Measurements from ENCODE around the gene ARHGAP8. TPM values are rescaled to one million over a fixed set of nuclear protein-coding genes. Genes with fewer than 3 reads are reported as not detected.
A peak's percentile ranks its signal among the peaks of the same experiment; 100 is the strongest.
"Not testable (repeated sequence)": the region's sequence is repeated elsewhere in the genome, so short reads cannot be mapped to it uniquely, and the experiment has no call there.

The ARHGAP8 gene
- total RNA-seq, 2 donors from 2014 or later: 0.32 to 0.89 TPM

DNA sequence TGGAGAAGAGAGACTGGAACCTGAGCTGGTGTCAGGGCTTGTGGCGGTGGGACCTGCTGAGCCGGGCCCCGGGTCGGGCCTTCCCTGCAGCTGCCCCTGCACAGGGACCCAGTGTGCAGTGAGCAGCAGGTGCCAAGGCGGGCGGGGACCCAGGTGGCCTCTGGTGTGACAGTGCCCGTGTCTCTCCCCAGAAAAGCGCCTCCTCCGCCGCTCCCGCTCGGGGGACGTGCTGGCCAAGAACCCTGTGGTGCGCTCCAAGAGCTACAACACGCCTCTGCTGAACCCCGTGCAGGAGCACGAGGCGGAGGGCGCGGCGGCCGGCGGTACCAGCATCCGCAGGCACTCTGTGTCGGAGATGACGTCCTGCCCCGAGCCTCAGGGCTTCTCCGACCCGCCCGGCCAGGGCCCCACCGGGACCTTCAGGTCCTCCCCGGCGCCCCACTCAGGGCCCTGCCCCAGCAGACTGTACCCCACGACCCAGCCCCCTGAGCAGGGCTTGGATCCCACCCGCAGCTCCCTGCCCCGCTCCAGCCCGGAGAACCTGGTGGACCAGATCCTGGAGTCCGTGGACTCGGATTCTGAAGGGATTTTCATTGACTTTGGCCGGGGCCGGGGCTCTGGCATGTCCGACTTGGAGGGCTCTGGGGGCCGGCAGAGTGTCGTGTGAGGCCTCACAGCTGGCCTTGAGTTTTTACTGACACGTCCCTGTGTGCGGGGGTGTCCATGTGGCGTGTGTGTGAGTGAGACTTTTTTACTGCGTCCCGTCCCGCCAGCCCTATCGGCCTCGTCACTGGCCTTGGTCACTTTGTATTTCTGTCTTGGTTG, 15.6 kb upstream of the ARHGAP8 start:
- ATAC-seq: peak; percentile 7 to 39
- DNase-seq: peak; percentile 33
- intact Hi-C loops (cut with DNase I): loop anchor here in 1 of 2 donors (5.0 kb wide), 1 partner anchor 39 kb away; no protein-coding TSS in a partner anchor

DNA sequence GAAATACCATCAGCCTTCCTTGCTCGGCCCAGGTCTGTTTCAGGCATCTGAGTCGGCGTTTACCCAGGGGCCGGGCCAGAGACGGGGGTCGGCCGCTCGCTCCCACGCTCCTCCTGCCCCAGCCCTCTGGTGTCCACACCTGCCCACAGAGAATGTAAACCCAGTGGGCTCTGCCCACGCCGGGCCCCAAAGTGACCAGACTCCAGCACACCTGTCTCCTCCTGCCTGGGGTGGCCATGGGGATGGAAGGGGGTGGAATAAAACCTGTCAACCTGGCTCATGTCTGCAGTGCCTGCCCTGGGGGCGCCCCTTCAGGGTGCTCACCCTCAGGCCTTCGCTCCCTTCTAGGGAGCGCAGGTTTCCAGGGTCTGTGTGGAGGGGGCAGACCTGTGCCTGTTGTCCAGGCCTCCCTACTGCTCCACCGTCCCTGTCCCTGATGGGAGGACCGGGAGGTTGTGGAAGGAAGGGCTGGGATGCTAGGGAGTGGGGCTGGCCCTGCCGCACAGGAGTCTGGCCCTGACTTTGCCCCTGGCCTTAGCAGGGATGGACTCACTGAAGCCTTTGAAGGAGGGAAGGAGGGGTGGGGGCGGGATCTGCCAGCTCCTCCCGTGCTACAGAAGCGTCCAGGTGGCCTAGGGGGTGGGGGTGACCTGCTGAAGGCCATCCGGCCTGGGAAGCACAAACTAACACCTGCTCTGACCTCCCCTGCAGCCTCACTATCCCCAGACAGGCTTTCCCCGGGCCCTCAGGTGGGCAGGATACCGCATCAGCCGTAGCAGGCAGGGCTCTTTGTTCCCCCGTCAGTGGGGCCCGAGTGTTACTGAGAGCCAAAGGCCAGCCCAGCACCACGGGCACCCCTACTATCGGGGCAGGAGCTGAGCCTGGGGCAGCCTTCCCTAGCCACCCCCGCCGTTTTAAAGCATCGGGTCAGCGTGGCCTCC, 14.7 kb upstream of the ARHGAP8 start:
- intact Hi-C loops (cut with DNase I): loop anchor here in 1 of 2 donors (5.0 kb wide), 1 partner anchor 40 kb away; no protein-coding TSS in a partner anchor
- no peak for ATAC-seq
- DNase-seq: no peak

DNA sequence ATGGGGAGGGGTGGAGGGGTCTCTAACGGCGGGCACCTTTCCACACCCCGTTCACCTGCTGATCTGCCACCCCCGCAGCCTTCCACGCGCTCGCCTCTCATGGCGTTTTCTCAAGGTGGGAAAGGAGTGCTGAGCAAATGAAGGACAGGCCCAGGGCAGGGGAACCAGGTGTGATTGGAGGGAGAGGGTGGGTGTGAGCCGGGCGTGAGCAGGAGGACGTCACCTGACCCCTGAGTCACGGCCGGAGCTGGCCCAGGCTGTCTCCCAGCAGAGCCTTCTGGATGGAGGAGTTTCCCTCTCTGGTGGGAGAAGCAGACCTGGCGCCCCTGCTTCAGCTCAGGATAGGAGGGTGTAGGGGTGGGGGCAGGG, 14.0 kb upstream of the ARHGAP8 start:
- DNase-seq: no peak
- peak in 1 of 2 donors; percentile 73 for ATAC-seq
- intact Hi-C loops (cut with DNase I): loop anchor here in 1 of 2 donors (5.0 kb wide), 1 partner anchor 41 kb away; no protein-coding TSS in a partner anchor

DNA sequence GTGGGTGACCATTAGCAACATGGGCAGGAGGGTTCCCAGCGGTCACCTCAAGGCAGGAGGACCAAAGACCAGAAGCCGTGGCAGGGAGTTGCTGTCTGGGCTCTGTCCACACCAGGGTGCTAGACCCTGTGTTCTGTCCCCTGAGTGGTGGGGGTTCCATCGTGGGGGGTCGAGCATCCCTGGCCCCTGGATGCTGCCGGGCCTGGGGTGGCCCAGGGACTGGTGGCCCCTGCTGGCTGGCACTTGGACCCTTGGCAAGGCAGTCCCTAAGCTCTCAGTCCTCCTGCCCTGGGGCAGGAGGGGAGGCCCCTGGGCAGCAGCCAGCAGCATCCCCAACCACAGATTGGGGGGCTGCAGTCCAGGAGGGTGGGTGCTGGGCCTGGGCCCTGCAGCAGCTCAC, 13.4 kb upstream of the ARHGAP8 start:
- intact Hi-C loops (cut with DNase I): loop anchor here in 1 of 2 donors (5.0 kb wide), 1 partner anchor 42 kb away; no protein-coding TSS in a partner anchor
- ATAC-seq: no peak
- no peak for DNase-seq

DNA sequence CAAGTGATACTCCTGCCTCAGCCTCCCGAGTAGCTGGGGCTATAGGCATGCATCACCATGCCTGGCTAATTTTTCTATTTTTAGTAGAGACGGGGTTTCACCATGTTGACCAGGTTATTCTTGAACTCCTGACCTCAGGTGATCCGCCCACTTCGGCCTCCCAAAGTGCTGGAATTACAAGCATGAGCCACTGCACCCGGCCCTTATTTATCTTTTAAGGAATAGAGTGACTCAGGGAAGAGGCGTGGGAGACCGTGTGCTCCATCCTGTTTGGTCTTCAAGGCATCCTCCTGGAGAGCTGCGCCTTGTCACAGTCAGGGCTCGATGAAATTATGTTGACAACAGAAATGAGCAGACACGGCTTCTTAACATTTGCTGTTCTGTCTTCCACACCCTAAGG, 12.7 kb upstream of the ARHGAP8 start:
- not testable (repeated sequence) for DNase-seq, ATAC-seq
- intact Hi-C loops (cut with DNase I): loop anchor here in 1 of 2 donors (5.0 kb wide), 1 partner anchor 42 kb away; no protein-coding TSS in a partner anchor

DNA sequence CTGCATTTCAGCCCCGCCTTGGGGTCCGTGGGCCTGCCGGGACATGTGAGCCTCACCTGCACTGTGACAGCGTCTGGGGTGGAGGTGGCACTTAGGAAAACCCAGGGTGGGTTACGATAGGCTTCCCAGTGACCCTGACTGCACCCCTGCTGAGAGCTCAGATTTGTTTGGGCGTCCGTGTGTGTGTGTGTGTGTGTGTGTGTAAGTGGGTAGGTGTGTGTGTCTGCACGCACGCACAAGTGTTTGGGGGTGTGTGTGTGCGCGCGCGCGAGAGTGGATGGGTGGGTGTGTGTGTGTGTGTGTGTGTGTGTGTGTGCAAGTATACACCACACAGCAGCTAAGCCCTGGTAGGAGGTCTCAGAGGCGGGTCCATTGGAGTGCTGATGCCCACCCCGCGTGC, 12.1 kb upstream of the ARHGAP8 start:
- DNase-seq: no peak
- no peak for ATAC-seq
- intact Hi-C loops (cut with DNase I): no loop called here

DNA sequence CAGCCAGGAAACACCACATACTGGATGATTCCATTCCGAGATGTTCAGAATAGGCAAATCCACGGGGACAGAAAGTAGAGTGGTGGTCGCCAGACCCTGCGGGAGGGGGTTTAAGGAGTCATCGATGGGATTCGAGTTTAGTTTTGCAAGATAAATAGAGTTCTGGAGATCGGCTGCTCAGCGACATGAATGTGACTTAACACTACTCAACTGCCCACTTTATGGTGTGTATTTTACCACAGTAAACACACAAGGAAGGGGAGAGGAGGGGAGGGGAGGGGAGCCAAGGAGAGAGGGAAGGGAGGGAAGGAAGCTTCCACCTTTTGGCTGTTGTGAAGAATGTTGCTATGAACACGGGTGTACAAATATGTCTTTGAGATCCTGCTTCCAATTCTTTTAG, 10.4 kb upstream of the ARHGAP8 start:
- DNase-seq: no peak
- intact Hi-C loops (cut with DNase I): no loop called here

DNA sequence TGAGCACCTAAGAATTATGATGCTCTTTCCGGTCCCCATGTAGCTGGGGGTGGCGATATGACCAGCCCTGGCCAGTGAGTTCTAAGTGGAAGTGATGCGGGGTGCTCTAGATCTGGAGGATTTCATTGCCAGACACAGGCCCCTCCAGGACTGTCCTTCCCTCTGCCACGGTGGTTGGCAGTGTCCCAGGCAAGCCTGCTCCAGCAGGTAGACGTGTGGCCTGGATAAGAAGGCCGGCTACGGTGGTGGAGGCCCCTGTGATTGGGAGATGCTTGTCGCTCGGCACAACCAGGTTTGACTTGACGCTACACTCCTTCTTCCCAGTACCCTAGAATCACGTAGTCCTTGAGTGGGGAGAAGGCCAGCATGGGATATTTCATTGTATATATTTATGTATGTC, 9.1 kb upstream of the ARHGAP8 start:
- ATAC-seq: no peak
- intact Hi-C loops (cut with DNase I): no loop called here
- DNase-seq: no peak

More for the DNA sequence above, 10.4 kb upstream of the ARHGAP8 start:
- ATAC-seq: no peak

DNA sequence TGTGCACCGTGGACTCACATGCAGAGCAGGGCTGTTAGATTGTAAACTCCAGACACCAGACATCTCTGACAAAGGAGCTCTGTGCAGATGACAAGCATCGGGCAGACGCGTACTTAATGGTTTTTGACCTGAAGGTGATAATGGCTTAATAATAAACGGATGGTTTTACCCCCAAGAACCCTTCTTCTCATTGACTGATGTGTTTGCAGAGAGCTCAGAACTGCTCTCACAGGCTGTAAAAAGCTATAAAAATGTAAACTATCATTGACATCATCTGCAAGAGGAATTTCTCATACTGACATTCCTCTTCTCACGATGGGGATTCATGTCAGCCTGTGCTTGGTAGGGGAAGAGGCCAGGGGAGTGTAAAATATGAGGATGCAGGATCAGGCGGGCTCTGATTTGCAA, 8.6 kb upstream of the ARHGAP8 start:
- intact Hi-C loops (cut with DNase I): no loop called here

DNA sequence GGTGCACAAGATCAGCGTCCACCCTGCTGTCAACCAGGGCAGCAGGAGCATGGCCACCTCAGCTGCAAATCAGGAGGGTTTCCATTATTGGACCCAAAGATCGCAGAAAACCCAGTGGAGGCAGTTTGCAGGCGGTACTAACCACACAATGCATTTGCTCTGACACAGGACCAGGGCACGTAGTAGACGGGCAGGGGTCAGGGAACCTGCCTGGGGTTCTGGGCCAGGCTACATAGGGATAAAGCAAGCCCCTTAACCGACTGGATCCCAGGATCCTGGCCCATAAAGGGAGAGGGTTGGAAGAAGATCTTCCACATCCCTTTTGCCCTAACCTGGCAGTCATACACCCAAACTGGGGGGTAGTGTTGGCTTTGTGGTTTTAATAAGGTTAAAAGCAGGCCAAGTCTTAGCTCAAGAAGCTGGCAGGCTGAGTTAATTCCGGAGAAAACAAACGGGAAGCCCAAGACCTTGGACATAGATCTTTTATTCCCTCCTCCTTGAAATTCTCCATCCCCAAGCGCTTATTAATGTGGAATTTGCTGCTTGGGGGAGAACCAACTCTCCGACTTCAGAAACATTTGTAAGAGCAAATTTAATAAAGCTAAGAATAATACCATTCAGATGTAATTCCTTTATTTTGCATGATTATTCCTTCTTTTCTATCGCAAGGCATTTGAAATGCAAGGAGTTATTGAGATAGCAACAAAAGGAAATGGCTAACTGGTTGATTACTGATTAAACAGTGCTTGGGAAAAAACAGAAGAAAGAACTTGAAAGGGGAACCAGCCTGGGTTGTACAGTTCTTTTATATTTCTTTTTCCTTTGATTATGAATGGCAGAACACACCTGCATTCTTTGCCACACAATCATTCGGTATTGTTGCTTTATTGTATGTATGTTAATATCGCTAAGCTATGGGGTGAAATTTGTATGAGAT, 6.3 kb upstream of the ARHGAP8 start:
- ATAC-seq: no peak
- no peak for DNase-seq
- intact Hi-C loops (cut with DNase I): no loop called here

More for the DNA sequence above, 8.6 kb upstream of the ARHGAP8 start:
- DNase-seq (no peak), ATAC-seq (no peak)

DNA sequence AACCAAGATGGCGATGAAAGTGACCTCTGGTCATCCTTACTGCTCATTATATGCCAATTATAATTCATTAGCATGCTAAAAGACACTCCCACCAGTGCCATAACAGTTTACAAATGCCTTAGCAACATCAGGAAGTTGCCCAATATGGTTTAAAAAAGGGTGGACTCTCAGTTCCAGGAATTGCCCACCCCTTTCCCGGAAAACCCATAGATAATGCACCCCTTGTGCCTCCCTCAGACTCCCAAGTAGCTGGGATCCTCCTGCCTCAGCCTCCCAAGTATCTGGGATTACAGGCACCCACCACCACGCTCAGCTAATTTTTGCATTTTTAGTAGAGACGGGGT, 4.6 kb upstream of the ARHGAP8 start:
- intact Hi-C loops (cut with DNase I); DNase-seq; ATAC-seq: not testable (repeated sequence)

DNA sequence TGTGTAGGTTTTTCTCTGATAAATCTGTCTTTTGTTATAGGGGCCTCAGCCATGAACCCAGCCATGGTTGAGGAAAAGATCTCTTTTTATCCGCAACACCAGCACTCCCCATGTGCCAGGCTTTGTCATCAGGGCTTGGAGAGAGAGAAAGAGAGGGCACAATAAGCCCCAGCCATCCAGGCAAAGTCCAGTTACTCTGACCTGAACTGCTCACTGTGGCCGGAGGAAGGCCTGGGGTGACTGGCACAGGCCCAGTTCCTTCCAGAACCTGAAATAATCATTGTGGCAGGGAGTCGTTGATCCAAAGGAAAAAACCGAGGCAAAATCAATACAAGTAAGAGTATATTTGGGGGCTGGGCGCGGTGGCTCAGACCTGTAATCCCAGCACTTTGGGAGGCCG, 3.9 kb upstream of the ARHGAP8 start:
- ATAC-seq (no peak), DNase-seq (no peak)
- intact Hi-C loops (cut with DNase I): no loop called here

DNA sequence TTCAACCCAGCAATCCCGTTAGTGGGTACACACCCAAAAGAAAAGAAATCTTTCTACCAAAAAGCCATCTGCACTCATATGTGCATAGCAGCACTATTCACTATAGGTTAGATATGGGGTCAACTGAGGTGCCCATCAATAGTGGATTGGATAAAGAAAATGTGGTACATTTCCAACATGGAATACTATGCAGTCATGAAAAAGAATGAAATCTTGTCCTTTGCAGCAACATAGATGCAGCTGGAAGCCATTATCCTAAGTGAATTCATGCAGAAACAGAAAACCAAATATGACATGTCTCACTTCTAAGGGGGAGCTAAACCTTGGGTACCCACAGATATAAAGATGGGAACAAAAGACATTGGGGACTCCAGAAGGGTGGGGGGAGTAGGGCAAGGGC, 1.9 kb upstream of the ARHGAP8 start:
- intact Hi-C loops (cut with DNase I): no loop called here
- DNase-seq (no peak), ATAC-seq (no peak)

DNA sequence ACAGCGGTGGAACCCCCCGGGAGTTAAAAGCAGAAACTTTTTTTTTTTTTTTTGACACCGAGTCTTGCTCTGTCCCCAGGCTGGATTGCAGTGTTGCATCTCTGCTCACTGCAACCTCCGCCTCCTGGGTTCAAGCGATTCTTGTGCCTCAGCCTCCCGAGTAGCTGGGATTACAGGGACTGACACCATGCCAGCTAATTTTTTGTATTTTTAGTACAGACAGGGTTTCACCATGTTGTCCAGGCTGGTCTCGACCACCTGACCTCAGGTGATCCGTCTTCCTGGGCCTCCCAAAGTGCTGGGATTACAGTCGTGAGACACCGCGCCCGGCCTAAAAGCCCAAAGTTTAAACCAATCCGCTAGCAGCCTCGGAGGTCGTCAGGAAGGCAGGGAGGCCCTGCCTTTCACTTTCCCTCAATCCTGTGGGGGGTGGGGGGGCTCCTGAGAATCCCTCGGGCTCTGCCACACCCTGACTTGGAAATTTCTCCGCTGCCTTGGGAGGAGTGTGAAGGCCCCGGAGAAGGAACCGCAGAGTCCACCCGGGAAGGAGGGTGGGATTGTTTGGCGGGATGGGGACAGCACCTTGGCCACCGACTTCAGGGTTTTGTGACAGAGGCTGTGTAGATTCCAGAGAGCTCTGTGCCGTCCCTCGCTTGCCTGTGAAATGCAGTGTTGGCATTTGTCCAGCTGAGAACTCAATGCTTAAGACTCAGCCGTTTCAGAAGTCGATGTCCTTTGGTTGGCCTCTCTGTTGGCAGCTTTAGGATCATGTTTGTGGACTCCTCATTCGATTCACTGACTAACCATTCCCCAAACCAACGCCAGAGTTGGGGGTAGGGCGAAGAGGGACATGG, 1.0 kb downstream of the ARHGAP8 start:
- intact Hi-C loops (cut with DNase I): no loop called here
- peak; percentile 13 to 54 for ATAC-seq

DNA sequence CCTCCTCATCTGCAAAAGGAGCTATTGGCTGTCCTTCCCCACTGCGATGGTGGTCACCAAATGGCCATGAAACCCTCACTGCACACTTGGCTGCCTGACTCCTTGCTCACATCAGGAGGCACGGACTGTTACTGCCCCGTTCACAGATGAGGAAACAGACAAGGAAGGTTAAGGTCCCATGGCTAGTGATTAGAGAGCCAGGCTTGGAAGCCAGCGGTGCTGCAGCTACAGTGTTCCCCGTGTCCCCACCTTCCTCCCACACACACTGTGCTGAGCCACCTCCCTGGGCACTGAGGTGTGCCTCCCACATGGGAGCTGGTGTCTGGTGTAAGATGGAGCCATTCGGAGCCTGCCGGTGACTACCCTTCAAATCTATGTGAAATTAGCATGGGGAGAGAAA, 2.6 kb downstream of the ARHGAP8 start:
- ATAC-seq (no peak), DNase-seq (no peak)
- intact Hi-C loops (cut with DNase I): no loop called here

More for the DNA sequence above, 1.0 kb downstream of the ARHGAP8 start:
- DNase-seq: no peak

DNA sequence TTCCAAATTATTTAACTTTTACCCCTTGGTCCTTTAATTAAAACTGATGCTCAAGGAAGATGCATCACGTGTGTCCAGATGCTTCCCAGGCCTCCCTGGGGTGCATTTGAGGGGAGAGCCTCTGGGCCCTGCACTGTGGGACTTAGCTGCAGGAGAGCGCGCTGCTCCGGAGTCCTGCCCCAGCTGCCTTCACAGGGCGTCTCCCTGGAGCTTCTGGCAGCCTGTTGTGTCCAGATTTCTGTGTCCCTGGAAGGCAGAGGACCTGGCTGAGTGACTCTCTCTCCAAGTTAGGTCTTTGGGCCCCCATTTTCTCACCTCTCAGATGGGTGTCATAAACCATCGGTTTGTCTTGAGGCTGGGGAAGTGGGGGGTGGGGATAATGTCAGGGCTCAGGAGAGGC, 3.0 kb downstream of the ARHGAP8 start:
- intact Hi-C loops (cut with DNase I): no loop called here
- no peak for ATAC-seq
- no peak for DNase-seq

DNA sequence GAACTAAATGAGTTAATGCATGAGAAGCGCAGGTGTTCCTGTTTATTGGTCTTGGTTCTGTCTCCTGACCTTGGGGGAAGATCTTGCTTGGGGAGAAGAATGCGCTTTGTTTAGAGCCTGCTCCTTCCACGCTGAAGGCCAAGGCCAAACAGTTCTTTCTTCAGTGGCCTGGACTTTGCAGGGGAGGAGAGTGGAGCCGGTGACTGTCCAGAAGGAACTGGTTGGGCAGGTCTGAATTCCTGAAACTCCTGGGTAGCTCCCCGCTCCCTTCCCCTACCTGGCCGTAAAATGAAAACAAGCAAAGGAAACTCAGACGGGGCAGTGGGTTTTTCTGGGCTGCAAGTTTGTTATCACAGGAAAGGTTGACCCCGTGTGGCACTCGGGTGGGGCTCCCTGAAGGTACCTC, 3.6 kb downstream of the ARHGAP8 start:
- DNase-seq: no peak
- intact Hi-C loops (cut with DNase I): no loop called here
- no peak for ATAC-seq
